ENCODE measurements around the gene COL4A1.
"Not testable (repeated sequence)": the region's sequence is repeated elsewhere in the genome, so short reads cannot be mapped to it uniquely, and the experiment has no call there.

The COL4A1 gene

DNA sequence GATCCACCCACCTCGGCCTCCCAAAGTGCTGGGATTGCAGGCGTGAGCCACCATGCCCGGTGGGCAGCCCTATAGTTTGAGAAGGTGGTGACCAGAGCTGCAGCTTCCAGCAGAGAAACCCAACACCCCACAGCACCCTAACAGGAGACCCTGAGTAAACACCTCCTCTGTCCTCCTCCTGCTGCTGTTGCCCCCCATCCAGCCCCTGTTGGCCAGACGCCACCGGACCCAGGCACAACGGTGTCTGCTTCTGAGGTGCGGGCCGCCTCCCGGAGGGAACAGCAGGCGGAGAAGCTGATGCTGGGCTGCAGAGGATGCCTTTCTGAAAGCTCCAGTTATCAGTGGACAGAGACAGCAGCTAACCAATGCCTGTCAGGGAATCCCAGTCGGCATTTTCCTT, 175.5 kb downstream of the COL4A1 start:
- no peak for DNase-seq (ENCODE audit: low read depth)

GRCh38 chr13:110130431-110130830, 176.5 kb downstream of the COL4A1 start:
- DNase-seq (ENCODE audit: low read depth), result no peak

- DNase-seq (ENCODE audit: low read depth), result no peak
Observed at GRCh38 chr13:110129539-110130186, 177.3 kb downstream of the COL4A1 start.

GRCh38 chr13:110129076-110129475, 177.9 kb downstream of the COL4A1 start:
- DNase-seq (ENCODE audit: low read depth), result no peak

- DNase-seq (ENCODE audit: low read depth), result no peak
Observed at GRCh38 chr13:110128546-110128945, 178.4 kb downstream of the COL4A1 start.

DNA sequence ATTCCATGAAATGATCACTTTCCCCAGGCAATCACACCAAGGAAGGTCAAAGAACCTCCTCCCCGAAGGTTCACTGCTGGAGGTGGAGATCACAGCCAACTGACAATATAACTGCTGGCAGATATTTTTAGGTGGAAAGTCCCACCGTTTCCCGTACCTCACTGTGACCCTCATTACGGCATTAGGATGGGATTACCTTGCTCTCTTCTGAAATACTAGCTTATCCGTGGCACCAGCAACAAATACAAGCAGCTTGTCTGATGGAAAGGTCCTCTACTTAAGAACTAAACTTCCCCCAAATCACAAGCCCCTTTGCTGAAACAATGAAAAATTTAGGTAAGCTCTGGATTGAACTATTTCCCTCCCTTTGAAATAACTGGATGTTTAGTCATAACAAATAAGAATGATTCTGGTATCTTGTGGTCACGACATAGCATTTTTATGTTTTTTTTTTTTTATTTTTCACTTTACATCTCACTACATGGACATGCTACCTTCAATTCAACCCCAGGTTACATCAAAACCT, 178.9 kb downstream of the COL4A1 start:
- peak; percentile 32 for DNase-seq (ENCODE audit: low read depth)

- peak; percentile 99 for DNase-seq (ENCODE audit: low read depth)
Observed at GRCh38 chr13:110126391-110126961, 180.5 kb downstream of the COL4A1 start.

DNA sequence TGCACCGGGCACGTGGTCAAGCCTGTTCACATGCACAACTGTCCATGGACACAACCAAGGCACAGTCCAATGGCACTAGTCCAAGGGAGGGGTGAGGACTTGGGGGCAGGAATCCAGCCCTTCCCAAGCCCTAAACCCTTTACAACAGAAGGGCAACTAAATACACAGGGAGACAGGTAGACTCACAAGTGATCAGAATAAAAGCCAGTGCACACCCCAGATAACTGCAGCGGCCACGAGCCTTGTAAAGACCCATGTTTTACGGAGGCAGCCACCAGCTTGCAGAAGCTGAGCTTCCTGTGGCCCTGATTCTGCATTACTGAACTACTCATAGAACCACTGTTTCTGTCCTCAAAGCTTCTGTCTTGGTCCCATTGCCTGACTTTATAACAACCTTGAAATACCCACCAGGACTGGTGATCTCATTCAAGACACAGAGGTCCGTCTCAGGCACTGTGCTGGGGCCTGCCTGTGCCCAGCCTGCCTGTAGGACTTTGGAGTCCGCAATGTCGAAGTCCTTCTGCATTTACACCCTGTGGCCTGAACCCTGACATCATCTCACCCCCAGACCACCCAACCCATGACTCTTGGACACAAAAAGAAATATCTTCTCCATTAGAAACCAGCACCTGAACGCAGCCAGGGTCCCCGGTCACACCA, 181.2 kb downstream of the COL4A1 start:
- DNase-seq (ENCODE audit: low read depth), result no peak

DNA sequence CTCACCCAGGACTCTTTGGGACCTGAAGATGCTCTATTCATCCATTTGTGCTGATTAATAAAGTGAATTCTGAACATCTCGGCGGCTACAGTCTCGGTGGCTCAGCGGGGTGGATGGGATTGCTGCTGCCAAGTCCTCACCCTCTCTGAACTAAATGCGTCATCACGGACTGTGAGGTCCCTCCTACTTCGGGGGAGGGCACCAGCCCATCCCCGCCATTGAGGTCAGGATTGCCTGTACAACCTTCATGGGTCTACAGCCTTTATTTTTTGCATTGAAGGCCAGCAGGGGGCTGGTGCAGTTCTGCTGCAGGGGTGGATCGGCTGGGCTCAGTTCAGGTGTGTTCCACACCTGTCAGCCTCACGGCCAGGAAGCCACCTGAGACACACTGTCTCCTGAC, 181.8 kb downstream of the COL4A1 start:
- DNase-seq (ENCODE audit: low read depth), result no peak

- no peak for DNase-seq (ENCODE audit: low read depth)
Observed at GRCh38 chr13:110124201-110124940, 182.6 kb downstream of the COL4A1 start.

GRCh38 chr13:110123041-110123809, 183.7 kb downstream of the COL4A1 start:
- DNase-seq (ENCODE audit: low read depth), result no peak

GRCh38 chr13:110121422-110122083, 185.4 kb downstream of the COL4A1 start:
- DNase-seq (ENCODE audit: low read depth), result no peak

GRCh38 chr13:110119935-110120905, 186.7 kb downstream of the COL4A1 start:
- no peak for DNase-seq (ENCODE audit: low read depth)

GRCh38 chr13:110118106-110118505, 188.9 kb downstream of the COL4A1 start:
- DNase-seq (ENCODE audit: low read depth), result no peak

DNA sequence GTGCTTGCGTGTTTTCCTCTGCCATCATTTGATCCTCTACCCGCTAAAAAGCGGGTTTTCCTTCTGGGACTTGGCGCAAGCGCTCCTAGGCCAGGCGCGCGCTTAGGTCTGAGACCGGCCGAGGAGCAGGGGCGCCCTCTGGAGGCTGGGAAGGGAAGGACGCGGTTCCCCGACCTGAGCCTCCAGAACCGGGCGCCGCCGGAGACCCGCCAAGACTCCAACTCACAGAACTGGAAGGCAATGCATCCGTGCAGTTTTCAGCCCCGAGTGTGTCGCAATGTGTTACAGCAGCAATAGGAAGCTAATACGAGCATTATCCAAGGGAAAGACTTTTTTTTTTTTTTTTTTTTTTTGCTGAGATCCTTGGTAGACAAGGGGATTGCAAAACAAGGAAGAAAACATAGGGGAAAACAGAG, 190.9 kb downstream of the COL4A1 start:
- peak; percentile 88 for DNase-seq (ENCODE audit: low read depth)

- no peak for DNase-seq (ENCODE audit: low read depth)
Observed at GRCh38 chr13:110115591-110115990, 191.4 kb downstream of the COL4A1 start.

- peak; percentile 32 for DNase-seq (ENCODE audit: low read depth)
Observed at GRCh38 chr13:110114316-110114715, 192.6 kb downstream of the COL4A1 start.

DNA sequence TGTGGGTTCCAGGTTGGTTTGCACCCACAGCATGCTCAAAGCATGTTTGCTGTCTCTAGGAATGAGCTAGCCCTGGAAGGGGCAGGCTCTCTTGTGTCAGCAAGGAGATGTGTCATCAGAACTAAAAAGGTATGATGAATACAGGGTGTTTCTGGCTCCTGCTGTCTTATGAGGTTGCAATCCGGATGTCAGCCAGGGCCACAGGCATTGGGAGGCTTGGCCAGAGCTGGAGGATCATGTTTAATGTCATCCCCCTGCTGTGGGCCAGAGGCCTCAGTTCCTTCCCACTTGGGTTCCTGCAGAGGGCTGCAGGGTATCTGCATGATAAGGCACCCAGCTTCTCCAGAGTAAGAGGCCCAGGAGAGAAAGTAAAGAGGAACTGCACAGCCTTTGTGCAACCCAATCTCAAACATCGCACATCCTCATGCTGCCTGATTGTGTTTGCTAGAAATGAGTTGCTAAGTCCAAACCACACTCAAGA, 193.6 kb downstream of the COL4A1 start:
- DNase-seq (ENCODE audit: low read depth), result peak; percentile 81

- DNase-seq (ENCODE audit: low read depth), result not testable (repeated sequence)
Observed at GRCh38 chr13:110112379-110112778, 194.6 kb downstream of the COL4A1 start.

- no peak for DNase-seq (ENCODE audit: low read depth)
Observed at GRCh38 chr13:110110783-110111182, 196.2 kb downstream of the COL4A1 start.
